T47D (cell line): ENCODE results near the gene SLC43A3.

Experiments used
- DNase-seq, 2 experiments: peaks; one replicate each; pipeline versions ENCODE4 v3.0.0 to v3.0.0-alpha.2; 2011 to 2012; ENCODE audit warnings: low read depth in 1 of 2, low spot score in 1 of 2
- JUND ChIP-seq: IDR thresholded peaks from 2 replicates; pipeline ENCODE4 v1.6.1; 2012; ENCODE audit warnings: low read depth
- in situ Hi-C: cut with HindIII; loops from 2 replicates; pipeline ENCODE4 v1.10.0; 2016; ENCODE audit warnings: low sequenced_read_pairs, low pct_unique_long_range_greater_than_20kb

Gene SLC43A3

GRCh38 chr11:57419146-57419545 is 7.8 kb downstream of the SLC43A3 start:
- in situ Hi-C loops = no loop called here
- no peak for TF ChIP-seq JUND
- no peak for DNase-seq

GRCh38 chr11:57418131-57418530 is 8.8 kb downstream of the SLC43A3 start:
- in situ Hi-C loops = no loop called here
- DNase-seq = no peak
- no peak for TF ChIP-seq JUND

GRCh38 chr11:57417056-57417455 is 9.9 kb downstream of the SLC43A3 start:
- no peak for TF ChIP-seq JUND
- DNase-seq = no peak
- in situ Hi-C loops = no loop called here

- DNase-seq = no peak
- in situ Hi-C loops = no loop called here
- no peak for TF ChIP-seq JUND
Measured at GRCh38 chr11:57416436-57416835, 10.5 kb downstream of the SLC43A3 start.

- no peak for TF ChIP-seq JUND
- no peak for DNase-seq
- in situ Hi-C loops = no loop called here
Measured at GRCh38 chr11:57414612-57415212, 12.2 kb downstream of the SLC43A3 start.

- TF ChIP-seq JUND = no peak
- DNase-seq = no peak
- in situ Hi-C loops = no loop called here
Measured at GRCh38 chr11:57413681-57414080, 13.2 kb downstream of the SLC43A3 start.

GRCh38 chr11:57410287-57410686 is 16.6 kb downstream of the SLC43A3 start:
- no peak for TF ChIP-seq JUND
- no peak for DNase-seq
- in situ Hi-C loops = no loop called here

- DNase-seq = no peak
- no peak for TF ChIP-seq JUND
- in situ Hi-C loops = no loop called here
Measured at GRCh38 chr11:57409321-57410100, 17.4 kb downstream of the SLC43A3 start.

GRCh38 chr11:57408771-57409170 is 18.1 kb downstream of the SLC43A3 start:
- no peak for DNase-seq
- in situ Hi-C loops = no loop called here
- TF ChIP-seq JUND = no peak

- no peak for DNase-seq
- in situ Hi-C loops = no loop called here
- TF ChIP-seq JUND = no peak
Measured at GRCh38 chr11:57407941-57408475, 18.9 kb downstream of the SLC43A3 start.

GRCh38 chr11:57407010-57407920 is 19.7 kb downstream of the SLC43A3 start:
- no peak for TF ChIP-seq JUND
- in situ Hi-C loops = no loop called here
- DNase-seq = no peak

GRCh38 chr11:57406337-57406904 is 20.5 kb downstream of the SLC43A3 start:
- DNase-seq = no peak
- TF ChIP-seq JUND = no peak
- in situ Hi-C loops = no loop called here
